Endothelial cell of umbilical vein (primary cell): ENCODE data around the gene SLCO3A1. TPM values are rescaled to one million over a fixed set of nuclear protein-coding genes. Genes with fewer than 3 reads are reported as not detected.

Source experiments
- BruUV-seq: library from RNA; stranded (reverse); fragments of 400-500 nt; replicated peaks from 2 replicates; lab custom pipeline; 2021; lab: Mats Ljungman, UMichigan
- CTCF ChIA-PET: fragments of 300-600, 350-600 bp; sonication (Branson Sonifier 250); formaldehyde crosslinking; loops from one replicate; lab custom pipeline; 2021; ENCODE audit warnings: antibody characterized with exemption, inconsistent platforms; lab: Charles Lee
- POLR2A ChIA-PET: fragments of 300-600, 350-600 bp; sonication (Branson Sonifier 250); formaldehyde crosslinking; loops from one replicate; lab custom pipeline; 2021; ENCODE audit warnings: antibody characterized with exemption, inconsistent platforms; lab: Charles Lee
- DNase-seq: peaks from one replicate; pipeline ENCODE4 v3.0.0-alpha.2; 2011; ENCODE audit warnings: low read depth, low spot score
- FAIRE-seq: peaks from 2 replicates; lab custom pipeline; 2011; peaks lifted over from hg19 to GRCh38; lab: Jason Lieb, UNC
- H2AFZ ChIP-seq: 2 replicates; pipeline ENCODE4 v1.6.0; 2012; ENCODE audit warnings: low read depth, low read length, control low read depth, inconsistent platforms
- H3K27ac ChIP-seq: 2 replicates; pipeline ENCODE4 v1.5.1; 2011; ENCODE audit warnings: low read depth, mild to moderate bottlenecking, control low read depth, low read length, moderate library complexity; ENCODE audit not compliant: insufficient read depth
- H3K27me3 ChIP-seq, 2 experiments: 2 replicates each; pipeline versions ENCODE4 v1.6.0 to v1.6.1; 2011; ENCODE audit warnings: low read length in 2 of 2, mixed read lengths in 1 of 2; ENCODE audit not compliant: control insufficient read depth in 2 of 2, insufficient read depth in 2 of 2
- H3K36me3 ChIP-seq, 2 experiments: 2 replicates in 1 of 2; 3 replicates in 1 of 2; pipeline ENCODE4 v1.5.1; 2011; ENCODE audit warnings: low read length in 2 of 2, mild to moderate bottlenecking in 1 of 2, moderate library complexity in 1 of 2; ENCODE audit not compliant: control insufficient read depth in 2 of 2, insufficient read depth in 2 of 2; ENCODE audit errors: extremely low read depth in 1 of 2
- H3K4me1 ChIP-seq: 3 replicates; pipeline ENCODE4 v1.5.1; 2011; ENCODE audit warnings: mild to moderate bottlenecking, low read length; ENCODE audit not compliant: control insufficient read depth, insufficient read depth; ENCODE audit errors: extremely low read depth
- H3K4me2 ChIP-seq: 2 replicates; pipeline ENCODE4 v1.6.1; 2011; ENCODE audit warnings: low read length, control low read depth, mixed read lengths; ENCODE audit not compliant: insufficient read depth
- H3K4me3 ChIP-seq, 3 experiments: fragments of 200-600 bp in 1 of 3; sonication (generic), shearing (Covaris generic) in 1 of 3; replicated peaks in 1 of 3; 2 replicates each; pipeline ENCODE4 v1.5.1; 2011 to 2016; ENCODE audit warnings: control low read depth in 3 of 3, low read length in 3 of 3, mild to moderate bottlenecking in 2 of 3, inconsistent platforms in 1 of 3, low read depth in 1 of 3, moderate library complexity in 1 of 3; ENCODE audit not compliant: insufficient read depth in 1 of 3
- H3K79me2 ChIP-seq: 2 replicates; pipeline ENCODE4 v1.6.0; 2012; ENCODE audit warnings: low read length, inconsistent platforms; ENCODE audit not compliant: control insufficient read depth, insufficient read depth
- H3K9ac ChIP-seq: replicated peaks from 2 replicates; pipeline ENCODE3; 2011; ENCODE audit warnings: low read length, control low read depth; ENCODE audit not compliant: insufficient read depth; ENCODE audit errors: extremely low read depth
- H3K9me1 ChIP-seq: replicated peaks from 3 replicates; pipeline ENCODE4 v1.6.0; 2011; ENCODE audit warnings: mild to moderate bottlenecking, low read length; ENCODE audit not compliant: control insufficient read depth, insufficient read depth; ENCODE audit errors: extremely low read depth
- H3K9me3 ChIP-seq: replicated peaks from 2 replicates; pipeline ENCODE4 v1.5.1; 2012; ENCODE audit warnings: low read length, inconsistent platforms; ENCODE audit not compliant: control insufficient read depth, insufficient read depth
- H4K20me1 ChIP-seq: replicated peaks from 2 replicates; pipeline ENCODE3; 2011; ENCODE audit warnings: mild to moderate bottlenecking, low read length; ENCODE audit not compliant: control insufficient read depth, insufficient read depth; ENCODE audit errors: extremely low read depth
- POLR2AphosphoS5 ChIP-seq: IDR thresholded peaks from 2 replicates; pipeline ENCODE4 v1.6.1; 2012; ENCODE audit warnings: low read depth, mild to moderate bottlenecking, control low read depth, low read length, moderate library complexity; ENCODE audit not compliant: insufficient read depth
- dilution Hi-C: fragments of 300-500 bp; cut with MboI; formaldehyde crosslinking; loops from one replicate; pipeline ENCODE4 v1.15.0; 2019; ENCODE audit warnings: low sequenced_read_pairs; ENCODE audit not compliant: extremely low pct_ligation_motif_present
- intact Hi-C: fragments of 100-400 bp; cut with micrococcal nuclease; formaldehyde crosslinking; loops from one replicate; pipeline ENCODE4 v1.10.0; 2022
- polyA plus RNA-seq, 4 experiments: library from polyadenylated mRNA; depleted of rRNA in 3 of 4; stranded (reverse) in 3 of 4; unstranded in 1 of 4; fragments of >200 nt; gene quantifications; 2 replicates each; pipeline versions ENCODE4 v1.2.1 to v1.2.3, GENCODE V29; 2011 to 2012; ENCODE audit warnings: missing spikeins in 1 of 4
- total RNA-seq: library from RNA; stranded (reverse); gene quantifications from 2 replicates; pipeline ENCODE4 v1.2.3, GENCODE V29; 2021
- TF ChIP-seq, protein P1 (sequence below), 2 donors: IDR thresholded peaks; 1 replicate in 1 of 2; 2 replicates in 1 of 2; pipeline ENCODE4 v1.5.1; 2011; ENCODE audit warnings: low read length in 2 of 2, mild to moderate bottlenecking in 2 of 2, moderate library complexity in 2 of 2, control low read depth in 1 of 2, inconsistent platforms in 1 of 2, low read depth in 1 of 2; ENCODE audit not compliant: insufficient read depth in 1 of 2; ENCODE audit errors: extremely low read depth in 1 of 2

Gene SLCO3A1
- total and polyA plus RNA-seq, 2 donors (not counting 3 experiments of a cell fraction or from before 2014, with no cell fraction given), result 0.88 to 0.92 TPM

DNA sequence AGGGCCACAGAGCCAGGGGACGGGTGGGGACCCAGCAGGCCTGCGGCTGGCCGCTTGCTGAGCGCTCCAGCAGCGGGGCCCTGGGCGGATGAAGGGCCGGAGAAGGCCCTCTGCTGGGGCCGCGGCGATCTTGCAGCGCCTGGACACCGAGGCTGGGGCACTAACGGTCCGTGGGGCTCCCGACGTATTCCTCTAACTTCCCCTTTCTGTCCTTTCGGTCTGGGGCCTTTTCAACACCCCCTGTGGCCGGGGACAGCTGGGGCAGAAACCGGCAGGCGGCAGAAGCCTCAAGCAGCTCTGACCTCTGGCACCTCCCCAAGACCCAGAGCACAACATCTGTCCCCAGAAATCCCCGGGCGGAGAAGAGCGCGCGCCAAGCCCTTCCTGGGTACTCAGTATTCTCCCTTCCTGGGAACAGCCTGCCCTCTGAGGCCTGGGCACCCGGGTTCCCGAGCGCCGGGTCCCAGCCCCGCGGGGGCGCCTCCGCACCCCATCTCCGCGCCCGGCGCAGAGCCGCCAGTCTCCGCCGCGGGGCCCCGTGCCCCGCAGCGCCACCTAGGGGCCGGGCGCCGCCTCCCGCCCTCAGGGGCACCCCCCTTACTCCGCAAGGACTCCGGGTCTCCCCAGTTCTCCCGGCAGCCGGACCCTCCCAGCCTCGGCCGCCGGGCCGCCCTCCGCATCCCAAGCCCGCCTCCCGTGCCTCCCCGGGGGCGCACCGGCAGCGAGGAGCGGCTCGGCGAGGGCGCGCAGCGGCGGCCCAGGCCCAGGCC lies 582 bp upstream of the SLCO3A1 start:
- Histone ChIP-seq H3K36me3 (no peaks in the 10 kb centered on the region), H3K4me1 (peaks cover 3% of the 10 kb centered on the region), H2AFZ (peak overlapping the region; percentile 66), H3K9ac (peak overlapping the region; percentile 9), H3K79me2 (no peaks in the 10 kb centered on the region), H3K4me3 (peak overlapping the region; percentile 19 to 33 (median 31)), H3K27me3 (peaks cover 9 to 10% of the 10 kb centered on the region in 2 experiments), H3K27ac (no peak overlapping the region), H3K9me3 (no peaks in the 10 kb centered on the region), H3K4me2 (peak overlapping the region; percentile 79), H4K20me1 (no peaks in the 10 kb centered on the region), H3K9me1 (no peaks in the 10 kb centered on the region)
- DNase-seq, result peak; percentile 21
- BruUV-seq, result no TSS peak
- peak; percentile 53 for FAIRE-seq
- POLR2A ChIA-PET, result no interaction called here
- TF ChIP-seq, protein P1, sequence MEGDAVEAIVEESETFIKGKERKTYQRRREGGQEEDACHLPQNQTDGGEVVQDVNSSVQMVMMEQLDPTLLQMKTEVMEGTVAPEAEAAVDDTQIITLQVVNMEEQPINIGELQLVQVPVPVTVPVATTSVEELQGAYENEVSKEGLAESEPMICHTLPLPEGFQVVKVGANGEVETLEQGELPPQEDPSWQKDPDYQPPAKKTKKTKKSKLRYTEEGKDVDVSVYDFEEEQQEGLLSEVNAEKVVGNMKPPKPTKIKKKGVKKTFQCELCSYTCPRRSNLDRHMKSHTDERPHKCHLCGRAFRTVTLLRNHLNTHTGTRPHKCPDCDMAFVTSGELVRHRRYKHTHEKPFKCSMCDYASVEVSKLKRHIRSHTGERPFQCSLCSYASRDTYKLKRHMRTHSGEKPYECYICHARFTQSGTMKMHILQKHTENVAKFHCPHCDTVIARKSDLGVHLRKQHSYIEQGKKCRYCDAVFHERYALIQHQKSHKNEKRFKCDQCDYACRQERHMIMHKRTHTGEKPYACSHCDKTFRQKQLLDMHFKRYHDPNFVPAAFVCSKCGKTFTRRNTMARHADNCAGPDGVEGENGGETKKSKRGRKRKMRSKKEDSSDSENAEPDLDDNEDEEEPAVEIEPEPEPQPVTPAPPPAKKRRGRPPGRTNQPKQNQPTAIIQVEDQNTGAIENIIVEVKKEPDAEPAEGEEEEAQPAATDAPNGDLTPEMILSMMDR (IDR thresholded peaks at IDR 0.05; ENCODE audit: extremely low read depth in 1 of 2, insufficient read depth in 1 of 2, low read depth in 1 of 2, low read length in 2 of 2), result peak; percentile 62
- no peak for TF ChIP-seq POLR2AphosphoS5
- dilution Hi-C loops (no loop called here), intact Hi-C loops (loop anchor here (1.0 kb wide), 1 partner anchor 550 kb away; no protein-coding TSS in a partner anchor)
- CTCF ChIA-PET, result no interaction called here
